CD4-positive, alpha-beta T cell treated with Interleukin-15 for 1 hour (primary cell): ENCODE results near the gene NTM.
"Not testable (repeated sequence)": the region's sequence is repeated elsewhere in the genome, so short reads cannot be mapped to it uniquely, and the experiment has no call there.

ENCODE experiments used
- DNase-seq: peaks from one replicate; pipeline ENCODE4 v3.0.0-alpha.2; 2020

Gene NTM

DNA sequence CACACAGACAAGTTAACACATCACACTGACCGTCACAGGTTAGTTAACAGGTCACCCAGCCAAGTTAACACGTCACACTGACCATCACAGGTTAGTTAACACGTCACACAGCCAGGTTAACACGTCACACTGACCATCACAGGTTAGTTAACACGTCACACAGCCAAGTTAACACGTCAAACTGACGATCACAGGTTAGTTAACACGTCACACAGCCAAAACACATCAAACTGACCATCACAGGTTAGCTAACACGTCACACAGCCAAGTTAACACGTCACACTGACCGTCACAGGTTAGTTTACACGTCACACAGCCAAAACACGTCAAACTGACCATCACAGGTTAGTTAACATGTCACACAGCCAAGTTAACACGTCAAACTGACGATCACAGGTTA lies 699.2 kb downstream of the NTM start:
- not testable (repeated sequence) for DNase-seq

DNA sequence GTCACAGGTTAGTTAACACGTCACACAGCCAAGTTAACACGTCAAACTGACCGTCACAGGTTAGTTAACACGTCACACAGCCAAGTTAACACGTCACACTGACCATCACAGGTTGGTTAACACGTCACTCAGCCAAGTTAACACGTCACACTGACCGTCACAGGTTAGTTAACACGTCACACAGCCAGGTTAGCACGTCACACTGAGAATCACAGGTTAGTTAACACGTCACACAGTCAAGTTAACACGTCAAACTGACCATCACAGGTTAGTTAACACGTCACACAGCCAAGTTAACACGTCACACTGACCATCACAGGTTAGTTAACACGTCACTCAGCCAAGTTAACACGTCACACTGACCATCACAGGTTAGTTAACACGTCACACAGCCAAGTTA lies 700.5 kb downstream of the NTM start:
- DNase-seq = not testable (repeated sequence)

DNA sequence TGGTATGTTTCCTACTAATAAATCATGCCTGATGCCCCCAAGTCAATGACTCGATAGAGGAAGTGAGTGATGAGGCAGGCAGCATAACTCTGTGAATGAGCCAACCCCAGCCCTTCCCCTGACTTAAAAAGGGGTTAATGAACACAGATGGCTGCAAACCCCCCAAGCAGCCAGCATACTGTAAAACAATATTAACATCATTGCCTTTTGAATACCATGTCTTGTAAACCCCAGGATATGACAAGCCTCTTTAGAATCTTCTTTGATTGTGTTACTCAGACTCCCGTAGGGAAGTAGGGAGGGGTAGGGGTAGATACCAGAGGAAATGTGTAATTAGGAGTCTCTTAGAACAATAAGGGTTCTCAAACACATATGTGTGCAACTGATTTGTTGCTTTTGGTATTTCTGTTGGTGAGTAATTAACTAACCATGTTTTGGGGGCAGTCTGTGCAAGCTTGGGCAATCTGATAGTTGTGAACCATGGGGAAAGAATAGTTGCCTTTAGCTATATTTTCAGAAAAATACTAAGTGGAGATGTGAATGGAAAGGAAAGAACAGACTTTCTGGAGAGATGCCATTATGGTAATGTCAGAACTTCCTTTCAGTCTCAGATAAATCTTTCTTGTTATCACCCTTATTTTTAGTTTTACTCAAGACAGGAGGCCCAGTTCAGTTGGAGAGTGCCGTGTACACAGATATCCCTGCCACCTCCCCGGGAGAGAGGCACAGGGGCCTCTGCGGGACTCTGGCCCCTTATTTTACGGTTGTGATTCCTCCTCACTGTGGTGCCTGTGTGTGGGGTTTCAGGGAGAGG lies 701.8 kb downstream of the NTM start:
- no peak for DNase-seq

DNA sequence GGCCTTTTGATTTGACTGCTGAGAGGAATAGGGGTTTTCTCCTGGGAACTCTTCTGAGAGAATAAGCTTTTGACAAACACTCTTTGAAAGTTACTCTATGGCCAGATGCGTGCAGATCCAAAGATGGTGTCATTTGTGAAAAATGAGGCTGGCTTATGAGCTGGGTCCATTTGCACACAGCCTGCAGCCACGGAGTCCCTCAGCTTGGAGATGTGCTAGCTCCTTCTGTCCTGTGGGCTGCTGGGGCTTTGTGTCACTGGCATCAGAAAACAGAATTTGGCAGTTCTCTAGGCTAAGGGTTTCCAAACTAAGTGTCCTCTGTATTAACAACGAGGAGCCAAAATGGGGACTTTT lies 702.4 kb downstream of the NTM start:
- DNase-seq = no peak

DNA sequence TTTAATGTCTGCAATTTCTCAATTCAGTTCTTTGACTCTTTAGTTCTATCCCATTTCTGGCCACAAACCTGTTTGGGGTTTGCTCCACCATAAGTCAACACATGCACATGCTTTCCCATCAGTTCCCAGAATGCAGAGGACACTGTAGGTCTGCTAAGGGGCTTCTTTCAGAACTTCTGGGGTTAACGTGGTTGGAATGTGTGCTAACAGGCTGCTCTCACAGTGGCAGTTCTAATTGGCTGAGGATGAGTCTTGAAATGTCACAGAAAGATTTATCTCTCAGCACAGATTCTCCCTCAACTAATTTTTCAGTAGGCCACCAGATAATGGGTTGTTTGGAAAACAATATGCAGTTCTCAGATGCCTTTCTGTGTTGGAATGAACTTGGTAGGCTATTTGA lies 703.4 kb downstream of the NTM start:
- DNase-seq = no peak

DNA sequence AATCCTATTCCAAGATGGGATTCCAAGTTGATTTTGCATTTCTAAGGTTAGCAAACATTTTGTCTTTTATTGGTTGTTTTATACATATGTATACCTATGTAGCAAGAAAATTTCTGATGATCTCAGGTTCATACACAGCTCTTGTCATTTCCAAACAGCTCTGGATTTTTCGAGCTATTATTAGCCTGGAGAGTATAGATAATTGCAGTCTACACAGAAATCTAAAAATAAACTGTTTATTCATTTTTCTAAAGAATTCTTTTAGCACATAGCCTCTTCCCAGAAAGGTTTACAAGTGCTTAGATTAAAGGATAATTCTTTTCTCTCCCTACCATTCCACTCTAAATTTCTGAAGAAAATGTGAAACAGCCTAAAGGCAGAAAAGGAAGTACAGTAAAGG lies 705.0 kb downstream of the NTM start:
- DNase-seq = no peak

DNA sequence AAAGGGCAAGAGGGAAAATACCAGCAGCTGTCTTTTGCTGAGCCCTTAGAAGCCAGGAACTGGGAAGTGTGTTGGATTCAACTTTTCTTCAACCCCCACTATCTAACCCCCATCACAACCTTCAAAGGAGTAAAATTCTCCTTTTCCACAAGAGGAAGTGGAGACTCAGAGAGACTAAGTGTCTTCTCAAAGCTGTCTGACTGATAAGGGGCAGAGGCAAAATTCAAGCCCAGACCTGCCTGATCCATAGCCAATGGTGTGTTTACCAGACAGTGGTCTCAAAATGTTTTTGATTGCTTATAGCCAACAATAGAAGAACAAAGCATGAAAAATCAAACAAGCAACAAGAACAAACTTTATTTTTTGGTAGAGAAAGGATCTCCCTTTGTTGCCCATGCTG lies 707.0 kb downstream of the NTM start:
- DNase-seq = no peak

DNA sequence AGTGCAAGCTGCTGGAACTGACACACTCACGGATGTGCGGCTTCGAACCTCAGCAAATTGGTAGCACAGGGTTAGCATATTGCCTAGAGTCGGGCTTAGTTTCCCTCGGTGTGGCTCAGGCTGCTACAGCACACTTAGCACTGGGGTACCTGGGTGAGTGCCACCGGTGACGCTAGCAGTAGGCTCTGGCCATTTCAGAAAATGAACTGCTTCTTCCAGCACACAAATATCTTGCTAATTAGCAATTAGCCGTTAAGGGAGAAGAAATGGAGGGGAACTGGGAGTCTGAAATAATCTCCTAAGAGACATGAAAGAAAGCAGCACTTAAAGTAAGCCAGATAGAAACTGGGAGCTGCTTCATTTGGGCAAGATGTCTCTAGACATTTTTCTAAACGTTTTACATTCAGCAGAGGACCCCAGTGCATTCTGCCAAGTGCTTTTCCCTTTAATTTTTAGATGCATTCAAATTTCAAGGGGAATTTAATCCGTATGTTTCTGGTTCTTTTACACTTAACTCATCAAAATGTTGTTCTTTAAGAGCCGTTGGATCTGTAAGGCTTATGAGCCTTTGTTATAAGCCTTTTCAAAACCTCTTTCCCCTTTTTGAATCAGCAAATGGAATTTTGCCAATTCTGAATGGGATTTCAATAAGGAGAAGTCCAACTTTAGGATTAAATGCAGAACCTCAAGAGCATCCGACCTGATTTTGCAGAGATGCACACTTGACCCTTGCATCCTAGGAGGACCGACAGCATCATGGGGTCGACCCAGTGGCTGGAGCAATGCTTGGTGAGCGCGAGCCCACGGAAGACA lies 708.1 kb downstream of the NTM start:
- DNase-seq = no peak

DNA sequence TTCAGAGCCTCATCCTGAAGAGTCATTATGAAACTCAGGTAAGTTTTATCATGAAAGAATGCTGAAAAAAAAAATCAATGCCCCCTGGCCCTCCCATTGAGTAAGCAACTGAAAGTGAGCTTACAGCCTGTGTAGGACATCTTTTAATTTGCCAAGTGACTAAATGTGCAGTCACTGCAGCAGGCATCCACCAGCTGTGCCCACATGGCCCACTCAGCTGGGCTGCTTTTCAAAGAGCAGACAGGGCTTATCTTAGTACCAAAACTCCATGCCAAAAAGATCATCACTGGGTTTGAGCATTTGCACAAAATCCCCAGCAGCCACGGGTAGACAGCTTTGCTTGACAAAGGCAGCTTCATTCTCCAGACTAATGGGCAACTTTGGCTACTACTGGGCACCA lies 709.7 kb downstream of the NTM start:
- DNase-seq = no peak

DNA sequence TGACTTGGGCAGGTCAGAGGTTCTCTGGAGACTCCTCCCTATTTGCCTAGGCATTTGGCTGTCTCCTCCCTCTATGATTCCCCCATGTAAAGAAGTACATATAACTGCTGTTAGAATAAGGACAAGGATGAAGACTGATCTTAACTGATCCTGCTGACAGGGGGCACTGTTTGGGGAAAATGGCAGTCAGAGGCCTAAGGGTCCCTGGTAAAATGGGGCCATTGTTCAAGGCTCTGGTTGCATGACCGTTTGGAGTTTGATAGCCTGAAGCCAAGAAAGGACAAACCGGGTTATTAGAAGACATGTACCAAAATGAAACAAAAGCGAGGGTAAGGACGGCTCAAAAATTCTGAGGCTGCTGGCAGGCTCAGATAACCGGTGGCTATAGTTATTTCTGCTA lies 712.2 kb downstream of the NTM start:
- DNase-seq = no peak

DNA sequence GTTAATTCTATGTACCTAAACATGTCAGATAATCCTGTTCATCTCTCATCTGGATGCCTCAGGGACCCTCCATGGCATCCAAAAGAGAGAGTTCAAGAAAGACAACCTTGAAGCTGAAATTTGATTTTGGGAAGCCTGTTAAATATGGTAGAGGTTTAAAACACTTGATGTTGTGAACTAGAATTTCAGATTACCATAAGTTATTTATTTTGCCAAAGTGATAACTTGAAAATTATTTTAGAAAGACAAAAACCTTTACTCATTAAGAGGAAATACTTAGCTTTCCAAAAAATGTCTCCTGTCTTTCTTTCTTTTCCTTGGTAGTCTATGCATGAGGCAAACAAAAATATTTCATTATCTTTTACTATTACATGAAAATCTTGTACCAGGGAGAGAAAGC lies 714.0 kb downstream of the NTM start:
- DNase-seq = no peak

DNA sequence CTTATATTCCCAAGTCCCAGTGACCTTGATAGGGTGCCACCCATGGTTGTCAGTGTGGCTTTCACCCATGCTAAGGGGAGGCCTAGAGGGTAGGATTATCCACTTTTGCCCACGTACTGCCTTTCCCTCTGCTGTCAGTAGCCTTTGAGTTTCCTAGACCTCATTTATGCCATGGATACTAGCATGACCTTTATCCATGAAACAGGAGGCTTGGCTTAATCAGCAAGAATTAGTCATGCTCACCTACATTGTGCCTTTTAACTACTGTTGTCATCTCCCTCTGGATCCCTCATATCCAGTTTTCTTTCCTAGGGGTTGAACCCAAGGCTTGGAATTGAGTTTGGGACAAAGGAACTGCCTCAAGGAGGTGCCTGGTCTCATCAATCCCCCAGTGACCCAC lies 716.7 kb downstream of the NTM start:
- no peak for DNase-seq

DNA sequence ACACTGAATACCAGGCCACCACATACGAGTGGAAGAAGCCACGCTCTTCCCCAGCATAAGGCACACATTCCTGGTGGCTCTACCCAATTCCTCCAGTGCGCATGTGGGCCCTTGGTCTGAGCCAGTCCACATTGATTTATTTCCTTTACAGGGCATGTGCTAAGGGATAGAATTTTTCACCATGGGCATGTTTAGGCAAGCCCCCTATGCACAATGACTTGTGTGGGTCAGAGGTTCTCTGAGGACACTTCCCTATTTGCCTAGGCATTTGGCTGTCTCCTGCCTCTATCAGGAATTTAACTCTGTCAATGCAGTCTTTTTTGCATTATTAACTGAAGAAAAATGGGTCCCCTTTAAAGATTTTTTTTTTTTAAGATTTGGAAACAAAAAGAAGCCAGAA lies 718.1 kb downstream of the NTM start:
- DNase-seq = no peak

DNA sequence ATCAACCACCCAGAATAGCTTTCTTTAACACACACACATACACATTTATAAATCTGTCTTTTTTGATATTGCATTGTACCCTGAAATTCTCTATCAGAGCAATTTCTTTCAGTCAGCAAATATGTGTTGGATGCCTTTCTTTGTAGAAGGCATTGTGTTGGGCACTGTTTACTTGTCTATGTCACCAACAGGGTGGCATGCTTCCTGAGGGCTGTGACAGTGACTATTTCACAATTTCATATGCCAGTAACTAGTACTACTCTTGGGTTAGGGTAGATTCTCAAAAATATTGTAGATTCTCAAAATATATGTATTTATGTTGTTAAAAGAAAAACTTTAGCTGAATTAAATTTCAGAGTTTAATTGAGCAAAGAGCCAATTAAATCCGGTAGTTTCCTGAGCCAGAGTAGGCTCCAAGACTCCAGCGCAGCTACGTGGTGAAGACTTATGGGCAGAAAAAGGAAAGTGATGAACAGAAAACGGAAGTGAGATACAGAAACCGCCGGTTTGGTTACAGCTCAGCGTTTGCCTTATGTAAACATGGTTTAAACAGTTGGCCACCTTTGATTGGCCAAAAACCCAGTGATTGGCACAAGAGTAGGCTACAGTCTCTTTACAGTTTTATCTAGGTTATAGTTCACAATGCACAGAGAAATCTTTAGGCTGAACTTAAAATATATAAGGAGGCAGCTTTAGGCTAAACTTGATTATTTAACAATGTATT lies 723.3 kb downstream of the NTM start:
- DNase-seq = no peak

DNA sequence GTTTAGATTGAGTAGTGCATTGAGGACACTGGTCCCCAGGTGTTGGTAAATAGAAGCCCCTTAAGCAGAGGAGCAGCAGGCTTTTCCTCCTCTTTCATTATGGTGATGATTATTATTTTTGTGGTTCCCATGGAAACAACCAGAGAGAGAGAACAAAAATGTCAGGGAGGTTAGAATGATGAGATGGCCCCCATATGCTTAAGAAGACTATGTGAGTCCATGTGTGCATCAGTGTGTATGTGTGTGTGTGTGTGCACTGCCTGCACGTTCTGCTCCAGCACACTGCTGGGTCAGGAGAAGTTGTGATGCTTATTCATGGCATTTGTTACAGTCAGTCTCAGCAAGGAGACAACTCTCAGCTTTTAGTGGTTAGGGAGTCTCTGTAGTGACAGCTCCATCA lies 724.2 kb downstream of the NTM start:
- no peak for DNase-seq

DNA sequence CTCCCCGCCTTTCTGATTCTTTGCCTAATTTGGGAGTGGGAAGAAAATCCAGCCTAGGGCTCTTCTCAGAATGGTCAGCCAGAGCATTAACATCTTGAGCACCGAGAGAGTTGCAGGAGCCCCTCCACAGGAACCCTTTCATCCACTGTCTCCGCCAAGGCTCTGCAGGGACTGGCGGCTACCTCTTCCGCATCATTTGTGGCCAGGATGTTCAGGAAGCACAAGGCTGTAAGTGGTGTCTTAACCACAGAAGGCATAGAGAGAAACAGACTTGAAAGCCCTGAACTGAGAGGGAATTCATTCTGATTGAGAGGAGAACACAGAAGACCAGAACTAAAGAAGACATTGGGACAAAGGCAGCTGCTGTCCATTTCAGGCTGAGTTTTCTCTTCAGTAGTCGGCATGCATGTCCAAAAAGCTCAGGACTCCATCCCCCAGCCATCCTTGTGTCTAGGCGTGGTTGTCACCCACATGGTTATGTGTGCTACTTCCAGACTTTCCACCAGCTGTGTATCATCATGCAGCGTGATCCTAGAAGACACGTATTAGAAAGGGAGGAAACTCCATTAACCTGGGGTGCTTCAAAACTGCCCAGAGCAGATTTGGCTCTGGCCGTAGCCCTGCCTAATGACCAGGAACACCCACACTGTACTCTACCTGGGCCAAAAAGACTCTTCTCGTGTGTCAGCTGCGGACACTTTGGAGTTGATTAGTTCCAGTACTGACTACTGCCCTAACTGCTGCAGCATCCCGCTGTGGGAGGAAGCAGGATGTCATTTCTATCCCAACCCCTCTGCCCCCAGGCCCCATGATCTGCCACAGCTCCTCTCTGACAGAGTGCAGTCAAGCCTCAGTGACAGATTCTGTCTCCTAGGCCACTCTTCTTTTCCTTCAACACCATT lies 725.1 kb downstream of the NTM start:
- no peak for DNase-seq

DNA sequence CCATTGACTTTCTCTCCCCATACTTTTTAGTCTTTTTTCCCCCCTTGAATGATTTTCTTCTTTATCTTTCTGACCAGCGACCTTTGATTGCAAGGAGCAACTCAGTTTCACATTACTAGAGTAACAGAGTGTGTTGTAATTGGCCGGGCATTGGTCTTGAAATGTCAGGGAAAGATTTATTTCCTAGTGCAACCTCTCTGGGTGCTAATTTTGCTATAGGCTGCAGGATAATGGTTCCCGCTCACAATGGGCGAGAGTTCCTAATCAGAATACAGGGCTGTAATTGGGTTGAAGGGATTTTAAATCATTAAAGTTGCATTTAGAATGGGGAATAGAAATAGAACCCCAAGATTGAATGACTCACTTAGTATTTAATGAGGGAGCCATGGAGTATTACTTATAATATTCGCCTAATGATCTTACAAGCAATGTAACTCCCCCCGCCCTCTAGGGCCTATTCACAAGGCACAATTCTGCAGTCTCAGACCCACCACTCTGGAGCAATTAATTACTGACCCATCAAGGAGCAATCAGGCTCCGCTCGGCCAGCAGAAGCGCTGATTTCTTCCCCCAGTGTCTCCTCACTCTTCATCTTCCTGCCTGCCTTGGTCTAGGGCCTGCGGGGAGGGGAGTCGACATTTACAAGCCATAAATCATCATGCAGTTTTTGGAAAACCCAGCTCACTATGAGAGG lies 725.9 kb downstream of the NTM start:
- no peak for DNase-seq

DNA sequence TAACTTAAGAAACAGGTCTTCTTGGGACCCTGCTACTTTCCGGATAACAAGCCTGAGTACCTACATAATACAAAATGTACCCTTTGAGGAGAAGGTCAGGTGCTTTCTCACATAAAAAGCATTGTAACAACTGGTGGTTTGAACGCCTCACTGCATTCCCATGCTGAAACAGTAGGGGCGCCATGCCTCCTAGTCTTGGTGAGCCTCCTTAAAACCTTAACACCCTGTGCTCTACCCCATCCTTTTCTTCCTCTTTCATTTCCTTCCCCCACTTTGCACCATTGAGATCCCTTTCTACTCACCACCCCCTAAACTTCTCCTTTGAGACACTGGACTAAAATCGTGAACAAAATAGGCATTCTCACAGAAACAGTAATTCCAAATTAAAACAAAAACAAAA lies 729.3 kb downstream of the NTM start:
- no peak for DNase-seq

DNA sequence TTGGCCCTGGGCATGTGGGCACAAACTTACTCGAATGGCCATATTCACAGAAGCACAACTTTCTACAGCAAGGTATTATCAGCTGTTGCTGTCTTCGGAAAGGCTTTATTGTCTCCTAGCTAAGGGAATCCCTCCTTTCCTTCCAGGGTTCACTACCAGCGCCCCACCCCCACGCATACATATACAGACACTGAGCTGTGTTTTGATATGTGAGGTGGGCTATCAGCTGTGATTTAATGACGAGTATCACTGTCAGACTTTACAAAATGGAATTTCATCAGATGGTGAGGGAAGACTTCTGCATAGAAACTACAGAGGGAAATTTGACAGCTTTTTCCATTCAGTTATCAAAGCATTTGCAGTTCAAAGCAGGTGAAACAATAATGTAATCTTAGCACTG lies 730.2 kb downstream of the NTM start:
- no peak for DNase-seq

DNA sequence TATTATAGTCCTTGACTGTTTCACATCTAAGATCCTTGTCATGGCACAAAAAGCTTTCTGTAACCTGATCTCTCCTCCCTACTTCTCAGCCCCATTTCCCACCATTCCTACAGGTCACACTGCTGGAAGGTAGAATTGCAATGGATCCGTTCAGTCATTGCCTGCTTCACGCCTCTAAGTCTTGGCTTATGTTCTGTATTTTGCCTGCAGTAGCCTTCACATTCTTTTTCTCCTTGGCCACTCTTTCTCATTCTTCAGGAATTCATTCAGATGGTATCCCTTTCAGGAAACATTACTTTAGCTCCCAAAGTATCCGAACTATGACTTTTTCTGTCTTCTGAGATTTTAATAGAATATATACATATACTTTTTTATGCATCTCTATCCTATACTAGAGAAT lies 731.5 kb downstream of the NTM start:
- no peak for DNase-seq

DNA sequence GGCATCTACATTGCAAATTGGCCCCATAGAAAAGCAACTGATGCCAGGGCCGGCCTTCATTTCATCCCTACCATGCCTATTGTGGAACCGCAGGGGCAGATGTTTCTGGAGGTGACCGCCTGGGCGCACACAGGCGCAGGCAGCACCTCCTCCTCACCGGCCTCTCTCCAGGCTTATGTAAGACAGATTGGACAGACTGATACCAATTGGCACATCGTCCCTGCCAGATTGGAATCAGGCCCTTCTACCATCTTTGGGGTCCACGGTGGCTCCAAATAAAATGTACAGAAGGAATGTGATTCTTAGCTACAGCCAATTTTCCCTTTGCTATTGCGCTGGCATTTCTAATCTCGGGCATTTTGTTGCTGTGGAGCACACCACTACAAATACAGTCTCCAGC lies 732.6 kb downstream of the NTM start:
- DNase-seq = no peak
